Calu3 (cell line): ENCODE data around the gene AXDND1. TPM values are rescaled to one million over a fixed set of nuclear protein-coding genes. Genes with fewer than 3 reads are reported as not detected.
"Not testable (repeated sequence)": the region's sequence is repeated elsewhere in the genome, so short reads cannot be mapped to it uniquely, and the experiment has no call there.

Experiments
- BruUV-seq: library from RNA; stranded (reverse); fragments of 400-500 nt; replicated peaks from 2 replicates; lab custom pipeline; 2021; lab: Mats Ljungman, UMichigan
- CTCF ChIA-PET: fragments of 300-600 bp; sonication (Branson Sonifier 250); formaldehyde crosslinking; loops from one replicate; lab custom pipeline; 2022; ENCODE audit warnings: antibody characterized with exemption; lab: Charles Lee
- DNase-seq: peaks from one replicate; pipeline ENCODE4 v3.0.0; 2022
- H3K27ac Mint-ChIP-seq: one replicate; pipeline ENCODE4 v1.8.0; 2022; ENCODE audit warnings: mixed read lengths; ENCODE audit not compliant: unreplicated experiment
- H3K27me3 Mint-ChIP-seq: one replicate; pipeline ENCODE4 v1.8.0; 2022; ENCODE audit warnings: mixed read lengths; ENCODE audit not compliant: unreplicated experiment
- H3K36me3 Mint-ChIP-seq: one replicate; pipeline ENCODE4 v1.8.0; 2022; ENCODE audit warnings: mild to moderate bottlenecking, moderate library complexity, mixed read lengths; ENCODE audit not compliant: insufficient read depth, unreplicated experiment
- H3K4me1 Mint-ChIP-seq: one replicate; pipeline ENCODE4 v1.8.0; 2022; ENCODE audit warnings: mild to moderate bottlenecking, low read depth, mixed read lengths; ENCODE audit not compliant: unreplicated experiment
- H3K4me3 Mint-ChIP-seq: one replicate; pipeline ENCODE4 v1.8.0; 2022; ENCODE audit warnings: mild to moderate bottlenecking, low read depth, moderate library complexity, mixed read lengths; ENCODE audit not compliant: unreplicated experiment
- H3K9me3 Mint-ChIP-seq: one replicate; pipeline ENCODE4 v1.8.0; 2022; ENCODE audit warnings: low read depth, mixed read lengths; ENCODE audit not compliant: unreplicated experiment
- intact Hi-C: fragments of 100-400 bp; cut with micrococcal nuclease; formaldehyde crosslinking; loops from one replicate; pipeline ENCODE4 v1.10.0; 2022; ENCODE audit not compliant: unreplicated experiment
- total RNA-seq: library from RNA; stranded (reverse); gene quantifications from 2 replicates; pipeline ENCODE4 v1.2.3, GENCODE V29; 2022
- TF ChIP-seq, protein P1 (sequence below): fragments of 200-600 bp; IDR thresholded peaks from one replicate; pipeline ENCODE4 v1.8.0; 2022; ENCODE audit warnings: antibody characterized with exemption; ENCODE audit not compliant: unreplicated experiment

AXDND1 gene
- total RNA-seq, 1 experiment from 2014 or later: 0.50 TPM

GRCh38 chr1:179342740-179343404 lies 22.9 kb upstream of the AXDND1 start:
- Mint-ChIP-seq H3K9me3 (no peaks in the 10 kb centered on the region), H3K4me1 (no peaks in the 10 kb centered on the region), H3K27me3 (no peaks in the 10 kb centered on the region), H3K4me3 (no peak overlapping the region), H3K36me3 (peaks cover 53% of the 10 kb centered on the region), H3K27ac (no peak overlapping the region)
- BruUV-seq: no TSS peak
- intact Hi-C loops: no loop called here
- CTCF ChIA-PET: no interaction called here
- no peak for DNase-seq
- TF ChIP-seq, protein P1, sequence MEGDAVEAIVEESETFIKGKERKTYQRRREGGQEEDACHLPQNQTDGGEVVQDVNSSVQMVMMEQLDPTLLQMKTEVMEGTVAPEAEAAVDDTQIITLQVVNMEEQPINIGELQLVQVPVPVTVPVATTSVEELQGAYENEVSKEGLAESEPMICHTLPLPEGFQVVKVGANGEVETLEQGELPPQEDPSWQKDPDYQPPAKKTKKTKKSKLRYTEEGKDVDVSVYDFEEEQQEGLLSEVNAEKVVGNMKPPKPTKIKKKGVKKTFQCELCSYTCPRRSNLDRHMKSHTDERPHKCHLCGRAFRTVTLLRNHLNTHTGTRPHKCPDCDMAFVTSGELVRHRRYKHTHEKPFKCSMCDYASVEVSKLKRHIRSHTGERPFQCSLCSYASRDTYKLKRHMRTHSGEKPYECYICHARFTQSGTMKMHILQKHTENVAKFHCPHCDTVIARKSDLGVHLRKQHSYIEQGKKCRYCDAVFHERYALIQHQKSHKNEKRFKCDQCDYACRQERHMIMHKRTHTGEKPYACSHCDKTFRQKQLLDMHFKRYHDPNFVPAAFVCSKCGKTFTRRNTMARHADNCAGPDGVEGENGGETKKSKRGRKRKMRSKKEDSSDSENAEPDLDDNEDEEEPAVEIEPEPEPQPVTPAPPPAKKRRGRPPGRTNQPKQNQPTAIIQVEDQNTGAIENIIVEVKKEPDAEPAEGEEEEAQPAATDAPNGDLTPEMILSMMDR: no peak

DNA sequence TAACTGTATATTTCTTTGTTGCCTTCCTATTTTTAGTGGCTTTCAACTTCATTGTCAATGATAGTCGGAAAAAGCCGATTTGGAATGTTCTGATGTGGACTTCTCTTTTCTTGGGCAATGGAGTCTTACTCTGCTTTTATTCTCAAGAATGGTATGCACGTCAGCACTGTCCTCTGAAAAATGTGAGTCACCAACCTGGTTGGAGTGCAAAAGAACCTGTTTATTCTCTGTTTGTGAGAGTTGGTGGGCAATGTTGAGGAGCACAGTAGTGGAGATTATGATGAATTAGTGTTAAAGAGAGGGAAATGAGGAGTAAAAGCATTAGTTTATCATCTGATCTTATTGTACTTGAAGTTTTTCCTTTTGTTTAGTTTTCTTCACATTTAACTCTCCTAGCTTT lies 14.5 kb upstream of the AXDND1 start:
- CTCF ChIA-PET: no interaction called here
- Mint-ChIP-seq H3K36me3 (peaks cover 64% of the 10 kb centered on the region), H3K27ac (no peak overlapping the region), H3K4me1 (no peaks in the 10 kb centered on the region), H3K4me3 (no peak overlapping the region), H3K9me3 (no peaks in the 10 kb centered on the region), H3K27me3 (no peaks in the 10 kb centered on the region)
- TF ChIP-seq, protein P1: no peak
- intact Hi-C loops: no loop called here
- BruUV-seq: no TSS peak
- no peak for DNase-seq

- CTCF ChIA-PET: no interaction called here
- Mint-ChIP-seq H3K27ac (no peak overlapping the region), H3K27me3 (no peaks in the 10 kb centered on the region), H3K4me3 (no peak overlapping the region), H3K9me3 (no peaks in the 10 kb centered on the region), H3K36me3 (peaks cover 70% of the 10 kb centered on the region), H3K4me1 (no peaks in the 10 kb centered on the region)
- DNase-seq: no peak
- intact Hi-C loops: no loop called here
- TF ChIP-seq, protein P1: no peak
- no TSS peak for BruUV-seq
Measured at GRCh38 chr1:179352236-179352635, 13.5 kb upstream of the AXDND1 start.

GRCh38 chr1:179353546-179353945 lies 12.2 kb upstream of the AXDND1 start:
- Mint-ChIP-seq H3K27me3 (no peaks in the 10 kb centered on the region), H3K9me3 (no peaks in the 10 kb centered on the region), H3K4me3 (no peak overlapping the region), H3K27ac (no peak overlapping the region), H3K4me1 (no peaks in the 10 kb centered on the region), H3K36me3 (peaks cover 65% of the 10 kb centered on the region)
- BruUV-seq: no TSS peak
- no peak for DNase-seq
- CTCF ChIA-PET: no interaction called here
- TF ChIP-seq, protein P1: no peak
- intact Hi-C loops: no loop called here

- DNase-seq, BruUV-seq, intact Hi-C loops, CTCF ChIA-PET, H3K27me3 Mint-ChIP-seq, H3K27ac Mint-ChIP-seq, H3K9me3 Mint-ChIP-seq, H3K4me1 Mint-ChIP-seq, H3K4me3 Mint-ChIP-seq: not testable (repeated sequence)
- H3K36me3 Mint-ChIP-seq: peaks cover 41% of the 10 kb centered on the region
Measured at GRCh38 chr1:179361631-179362030, 4.1 kb upstream of the AXDND1 start.
